ENCODE data around the gene APOA1.

DNA sequence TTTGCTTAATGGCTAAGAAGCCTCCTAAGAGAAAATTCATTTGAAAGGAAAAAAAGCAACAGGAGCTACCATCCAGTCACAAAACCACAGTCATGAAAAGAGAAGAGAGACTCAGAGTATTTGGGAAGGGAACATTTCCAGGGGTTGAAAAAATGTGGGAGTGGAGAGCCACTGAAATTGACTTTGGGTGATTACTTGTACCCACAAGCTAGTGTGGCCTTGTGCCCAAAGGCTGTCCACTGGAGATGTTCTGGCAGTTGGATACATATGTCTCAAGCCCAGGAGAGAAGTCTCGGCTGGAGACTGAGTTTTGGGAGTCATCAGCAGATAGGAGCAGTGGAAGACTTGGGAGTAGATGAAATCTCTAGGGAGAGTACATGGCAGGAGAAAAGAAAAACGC, 42.6 kb downstream of the APOA1 start:
- no peak for TF ChIP-seq POLR2A (IDR thresholded peaks at IDR 0.05)
- TF ChIP-seq CTCF (IDR thresholded peaks at IDR 0.05): no peak
